GM21515 (cell line): ENCODE results near the gene KIAA1328.

Experiments used
- ATAC-seq: cut with Tn5 transposase; IDR thresholded peaks from one replicate; pipeline ENCODE4 v1.9.1; 2021; ENCODE audit not compliant: unreplicated experiment

Gene KIAA1328

DNA sequence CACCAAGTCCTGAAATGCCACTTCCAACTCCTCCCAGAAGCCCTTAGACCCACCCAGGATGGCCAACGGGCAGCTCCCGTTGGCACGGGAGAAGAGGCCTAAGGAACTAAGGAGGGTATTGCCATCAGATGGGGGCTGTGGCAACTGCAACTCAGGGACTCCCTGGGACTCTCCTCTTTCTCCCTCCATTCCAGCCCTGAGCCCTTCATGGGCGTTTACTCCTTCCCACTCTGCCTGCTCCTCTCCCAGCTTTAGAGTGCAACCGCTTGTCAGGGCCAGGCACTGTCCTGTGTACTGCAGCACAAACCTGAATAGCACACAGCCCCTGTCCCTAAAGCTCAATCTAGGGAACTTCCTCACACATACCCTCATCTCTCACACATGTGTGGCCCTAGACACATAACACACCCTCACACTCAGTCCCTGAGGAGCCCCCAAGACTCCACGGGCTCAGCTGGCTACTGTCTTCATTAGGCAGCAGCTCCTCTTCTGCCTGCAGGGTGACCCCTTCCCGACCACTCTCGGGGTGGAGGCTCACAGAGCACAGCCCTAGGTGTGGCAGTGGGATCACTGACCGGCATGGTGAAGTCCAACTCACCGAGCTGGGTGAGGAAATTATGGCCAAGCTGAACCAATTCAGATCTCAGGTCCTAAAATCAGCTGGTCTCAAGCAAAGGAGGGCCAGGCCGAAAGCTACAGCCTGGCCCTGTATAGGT is 420.4 kb downstream of the KIAA1328 start:
- ATAC-seq: no peak

GRCh38 chr18:37249895-37250618 is 421.1 kb downstream of the KIAA1328 start:
- ATAC-seq: no peak

DNA sequence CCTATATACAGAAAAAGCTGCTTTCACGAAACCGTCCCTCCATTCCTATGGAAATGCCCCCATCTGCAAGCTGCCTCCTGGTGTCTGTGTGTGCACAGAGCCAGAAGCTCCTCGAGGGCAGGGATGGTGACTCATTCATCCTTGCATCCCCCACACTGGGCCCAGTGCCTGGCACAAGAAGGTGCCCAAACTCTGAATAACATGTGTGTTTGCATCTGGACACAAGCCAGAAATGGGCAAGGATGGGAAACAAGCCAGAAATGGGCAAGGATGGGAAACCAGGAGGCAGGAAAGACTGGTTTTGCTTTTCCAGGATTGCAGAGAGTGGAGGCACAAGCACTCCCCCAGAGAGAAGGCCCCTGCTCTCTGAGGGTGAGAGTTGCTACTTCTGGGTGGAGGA is 422.8 kb downstream of the KIAA1328 start:
- no peak for ATAC-seq

GRCh38 chr18:37252342-37252741 is 423.4 kb downstream of the KIAA1328 start:
- no peak for ATAC-seq

- no peak for ATAC-seq
These were observed 424.0 kb downstream of the KIAA1328 start for GRCh38 chr18:37252854-37253393.

DNA sequence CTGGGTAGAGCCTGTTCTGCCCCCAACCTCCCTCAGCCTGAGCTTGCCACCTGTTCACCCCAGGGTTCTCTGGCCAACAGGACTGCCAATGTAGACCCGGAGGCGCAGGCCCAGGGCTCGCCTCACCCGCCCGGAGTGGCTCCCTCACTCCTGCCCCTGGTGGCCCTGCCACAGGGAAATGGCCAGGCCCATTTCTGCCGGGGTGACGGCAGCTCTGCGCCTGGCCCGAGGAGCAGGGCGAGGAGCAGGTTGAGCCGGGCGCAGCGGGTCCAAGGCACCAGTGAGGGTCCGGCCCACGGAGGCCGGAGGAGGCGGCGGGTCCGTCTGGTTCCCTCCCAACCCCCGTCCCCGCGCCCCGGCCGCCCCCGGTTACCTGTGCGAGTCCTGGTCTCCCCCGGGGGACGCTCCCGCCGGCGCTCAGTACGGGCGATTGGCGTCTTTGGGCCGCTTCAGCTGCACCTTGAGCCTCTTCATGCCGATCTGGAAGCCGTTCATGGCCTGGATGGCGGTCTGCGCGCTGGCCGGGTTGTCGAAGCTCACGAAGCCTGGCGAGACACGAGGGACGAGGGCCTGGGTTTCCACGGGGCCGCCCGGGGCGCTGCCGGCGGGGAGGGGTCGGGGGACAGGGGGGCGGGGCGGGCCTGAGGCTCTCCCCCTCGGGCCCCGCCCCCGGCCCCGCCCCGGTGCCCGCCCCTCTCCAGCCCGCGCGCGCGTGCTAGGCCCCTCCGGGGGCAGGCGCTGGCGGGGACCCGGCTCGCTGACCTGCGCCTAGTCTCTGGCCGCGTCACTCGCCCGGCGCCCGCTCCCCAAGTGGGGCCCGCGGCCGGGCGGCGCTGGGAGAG is 424.7 kb downstream of the KIAA1328 start:
- ATAC-seq: no peak

GRCh38 chr18:37254236-37254754 is 425.4 kb downstream of the KIAA1328 start:
- ATAC-seq: no peak

DNA sequence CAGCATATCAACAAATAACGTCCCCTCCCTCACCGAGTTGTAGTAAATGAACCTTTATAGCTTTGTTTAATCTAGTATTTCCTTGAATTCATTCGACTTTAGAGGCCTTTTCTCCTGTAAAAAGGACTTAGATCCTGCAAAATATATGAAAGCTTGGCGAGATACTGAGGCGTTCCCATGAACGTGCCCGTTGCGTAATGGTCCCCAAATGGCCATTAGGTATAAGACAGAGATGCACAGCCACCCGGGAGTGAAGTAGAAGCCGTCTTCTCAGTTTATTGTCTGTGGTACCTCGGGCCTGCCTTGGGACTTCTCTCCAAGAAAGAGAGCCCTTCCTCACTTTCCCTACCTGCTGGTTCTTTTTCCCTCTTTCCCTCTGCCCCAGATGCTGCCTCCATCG is 426.0 kb downstream of the KIAA1328 start:
- no peak for ATAC-seq

GRCh38 chr18:37258131-37258530 is 429.2 kb downstream of the KIAA1328 start:
- ATAC-seq: no peak

DNA sequence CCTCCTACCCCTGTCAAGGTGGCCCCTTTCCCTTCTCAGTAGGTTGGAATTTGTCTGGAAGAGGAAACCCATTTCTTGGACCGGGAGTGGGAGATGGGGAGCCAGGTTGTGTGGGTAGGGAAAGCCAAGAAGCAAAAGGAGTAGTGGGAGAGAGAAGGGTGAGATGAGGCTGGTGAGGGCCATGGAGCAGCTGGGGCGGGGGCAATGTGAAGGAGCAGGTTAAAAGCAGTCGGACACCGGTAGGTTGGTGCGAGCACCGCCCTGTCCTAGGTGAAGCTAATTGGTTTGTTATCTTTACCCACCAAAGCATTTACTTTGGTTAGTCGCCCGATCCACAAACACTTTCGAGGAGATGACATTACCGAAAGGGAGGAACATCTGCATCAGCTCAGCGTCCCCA is 429.9 kb downstream of the KIAA1328 start:
- ATAC-seq: no peak

- no peak for ATAC-seq
These were observed 430.8 kb downstream of the KIAA1328 start for GRCh38 chr18:37259711-37260110.

DNA sequence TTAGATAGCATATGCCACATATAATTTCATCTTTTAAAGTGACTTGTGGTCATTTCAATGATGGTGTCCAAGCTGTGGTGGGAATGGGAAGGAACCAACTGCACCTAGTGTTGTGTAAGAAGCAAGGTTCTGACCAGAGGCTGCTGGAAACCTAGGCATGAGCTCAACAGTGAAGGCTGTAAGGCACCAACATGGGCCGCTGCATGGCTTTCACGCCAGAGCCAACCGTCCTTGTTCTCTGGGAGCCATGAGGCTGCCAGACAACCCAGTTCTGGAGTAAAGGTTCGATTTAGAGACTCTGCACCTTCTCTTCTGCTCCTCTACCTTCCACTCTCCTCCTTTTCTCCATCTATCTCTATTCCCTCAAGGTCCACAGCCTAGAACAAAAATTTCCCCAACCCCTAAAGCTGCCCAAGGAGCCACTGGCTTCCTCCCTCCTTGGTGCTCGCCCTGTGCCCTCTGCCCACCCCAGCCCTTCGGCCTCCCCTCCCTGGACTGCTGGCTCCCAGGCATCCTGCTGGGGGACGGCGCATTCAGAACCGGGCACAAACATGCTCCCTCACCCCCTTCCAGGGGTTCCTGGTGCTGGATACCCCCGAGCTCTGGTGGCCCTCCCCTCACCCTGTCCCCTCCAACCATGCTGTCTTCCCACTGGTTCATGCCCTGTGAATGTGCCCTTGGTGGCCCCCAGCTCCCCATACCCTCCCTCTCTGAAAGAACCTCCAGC is 431.6 kb downstream of the KIAA1328 start:
- ATAC-seq: no peak

- no peak for ATAC-seq
These were observed 432.4 kb downstream of the KIAA1328 start for GRCh38 chr18:37261246-37261840.

GRCh38 chr18:37261988-37262387 is 433.1 kb downstream of the KIAA1328 start:
- no peak for ATAC-seq

DNA sequence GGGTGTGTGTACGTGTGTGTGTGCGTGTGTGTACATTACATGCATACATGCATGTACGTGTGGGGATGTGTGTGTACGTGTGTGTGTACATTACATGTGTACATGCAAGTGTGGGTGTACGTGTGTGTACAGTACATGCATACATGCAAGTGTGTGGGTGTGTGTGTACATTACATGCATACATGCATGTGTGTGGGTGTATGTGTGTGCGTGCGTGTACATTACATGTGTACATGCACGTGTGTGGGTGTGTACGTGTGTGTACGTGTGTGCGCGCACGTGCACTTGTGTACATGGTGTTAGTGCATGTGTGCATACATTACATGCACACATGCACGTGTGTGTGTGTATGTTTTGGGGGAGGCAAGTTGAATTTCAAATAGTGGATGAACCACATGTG is 436.0 kb downstream of the KIAA1328 start:
- no peak for ATAC-seq

GRCh38 chr18:37265382-37265781 is 436.5 kb downstream of the KIAA1328 start:
- ATAC-seq: no peak

DNA sequence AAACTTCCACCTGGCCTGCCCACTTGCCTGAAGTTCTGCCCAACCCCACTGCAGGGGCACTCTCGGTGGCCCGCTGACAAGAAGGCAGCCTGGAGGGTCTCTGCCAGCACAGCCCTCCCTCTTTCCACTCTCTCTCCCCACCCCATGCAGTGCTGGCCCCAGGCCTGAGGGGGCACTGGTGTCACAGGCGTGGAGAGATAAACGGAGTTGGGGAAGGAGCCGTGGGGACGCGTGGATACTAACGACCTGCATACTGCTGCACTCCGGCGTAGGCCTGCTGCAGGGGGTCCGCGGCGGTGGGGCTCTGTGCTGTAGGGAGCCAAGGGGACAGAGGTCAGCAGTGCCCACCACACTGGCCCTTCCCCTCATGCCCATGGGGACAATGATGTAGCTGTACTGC is 437.4 kb downstream of the KIAA1328 start:
- no peak for ATAC-seq

DNA sequence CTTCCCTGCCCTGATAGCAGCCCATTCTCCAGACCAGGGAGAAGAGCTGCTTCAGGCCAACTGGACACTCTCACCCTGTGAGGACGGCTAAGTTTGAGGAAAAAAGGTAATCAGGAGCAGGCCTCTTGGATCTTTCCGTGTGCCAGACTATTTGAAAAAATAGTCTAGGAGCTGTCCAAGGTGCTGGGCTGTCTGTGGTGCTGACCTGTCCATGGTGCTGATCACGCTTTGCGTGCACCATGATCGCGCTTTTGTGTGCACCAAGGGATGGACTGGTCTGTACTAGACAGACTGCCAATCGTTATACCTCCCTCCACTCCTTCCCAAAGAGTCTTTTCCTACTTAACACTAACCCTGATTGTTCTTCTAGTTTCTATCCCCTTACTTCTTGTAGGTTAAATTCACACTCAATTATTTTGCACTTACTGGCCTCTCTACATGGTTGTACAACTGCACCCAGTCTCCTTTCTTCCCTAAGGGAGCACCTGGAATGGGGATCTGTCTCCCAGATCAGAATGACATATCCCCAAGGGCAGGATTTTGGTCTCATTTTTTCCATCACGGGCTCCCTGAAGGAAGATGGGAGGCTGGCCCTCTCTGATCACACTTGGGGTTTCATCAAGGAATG is 441.2 kb downstream of the KIAA1328 start:
- no peak for ATAC-seq

DNA sequence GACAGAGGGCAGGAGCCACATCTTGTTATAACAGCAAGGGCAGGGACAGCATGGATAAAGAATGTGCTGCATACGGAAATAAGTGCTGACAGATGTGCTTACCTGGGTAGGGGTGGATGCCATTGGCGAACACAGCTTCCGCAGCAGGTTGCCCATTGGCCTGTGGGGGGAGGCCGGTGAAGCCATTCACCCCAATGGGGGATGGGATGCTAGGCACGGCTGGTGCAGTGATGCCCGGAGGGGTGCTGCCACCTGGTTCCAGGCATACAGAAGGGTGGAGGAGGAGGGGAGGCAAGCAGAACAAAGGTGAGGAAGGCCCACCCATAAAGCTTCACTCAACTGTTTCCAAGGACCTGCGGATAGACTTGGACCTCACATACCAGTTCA is 441.7 kb downstream of the KIAA1328 start:
- no peak for ATAC-seq

- no peak for ATAC-seq
These were observed 443.3 kb downstream of the KIAA1328 start for GRCh38 chr18:37272226-37272625.
